Measurements from ENCODE around the gene PTPRN2. TPM values are rescaled to one million over a fixed set of nuclear protein-coding genes. Genes with fewer than 3 reads are reported as not detected.

The PTPRN2 gene
- total RNA-seq, 1 donor: 0.09 TPM

- H3K4me3 ChIP-seq (ENCODE audit: low read depth, low read length): no peak overlapping the region
- TF ChIP-seq CTCF (IDR thresholded peaks at IDR 0.05; ENCODE audit: insufficient read depth, low read length): no peak
- DNase-seq (ENCODE audit: low read depth): no peak
Measured at GRCh38 chr7:157711353-157711888, 876.2 kb downstream of the PTPRN2 start.

GRCh38 chr7:157710396-157710795 is 877.2 kb downstream of the PTPRN2 start:
- no peak for DNase-seq (ENCODE audit: low read depth)
- TF ChIP-seq CTCF (IDR thresholded peaks at IDR 0.05; ENCODE audit: insufficient read depth, low read length): no peak

GRCh38 chr7:157709531-157710251 is 877.9 kb downstream of the PTPRN2 start:
- no peak for DNase-seq (ENCODE audit: low read depth)
- no peak for TF ChIP-seq CTCF (IDR thresholded peaks at IDR 0.05; ENCODE audit: insufficient read depth, low read length)
- H3K4me3 ChIP-seq (ENCODE audit: low read depth, low read length): no peak overlapping the region

More at GRCh38 chr7:157710396-157710795, 877.2 kb downstream of the PTPRN2 start:
- no peak overlapping the region for H3K4me3 ChIP-seq (ENCODE audit: low read depth, low read length)

GRCh38 chr7:157708919-157709295 is 878.7 kb downstream of the PTPRN2 start:
- H3K4me3 ChIP-seq (ENCODE audit: low read depth, low read length): no peak overlapping the region
- no peak for TF ChIP-seq CTCF (IDR thresholded peaks at IDR 0.05; ENCODE audit: insufficient read depth, low read length)
- no peak for DNase-seq (ENCODE audit: low read depth)

- TF ChIP-seq CTCF (IDR thresholded peaks at IDR 0.05; ENCODE audit: insufficient read depth, low read length): no peak
- no peak overlapping the region for H3K4me3 ChIP-seq (ENCODE audit: low read depth, low read length)
- DNase-seq (ENCODE audit: low read depth): no peak
Measured at GRCh38 chr7:157707983-157708918, 879.4 kb downstream of the PTPRN2 start.

GRCh38 chr7:157704365-157704764 is 883.3 kb downstream of the PTPRN2 start:
- H3K4me3 ChIP-seq (ENCODE audit: low read depth, low read length): no peak overlapping the region
- TF ChIP-seq CTCF (IDR thresholded peaks at IDR 0.05; ENCODE audit: insufficient read depth, low read length): no peak
- DNase-seq (ENCODE audit: low read depth): no peak

Data from fibroblast of the aortic adventitia (primary cell).